ENCODE data around the gene CITED1.

DNA sequence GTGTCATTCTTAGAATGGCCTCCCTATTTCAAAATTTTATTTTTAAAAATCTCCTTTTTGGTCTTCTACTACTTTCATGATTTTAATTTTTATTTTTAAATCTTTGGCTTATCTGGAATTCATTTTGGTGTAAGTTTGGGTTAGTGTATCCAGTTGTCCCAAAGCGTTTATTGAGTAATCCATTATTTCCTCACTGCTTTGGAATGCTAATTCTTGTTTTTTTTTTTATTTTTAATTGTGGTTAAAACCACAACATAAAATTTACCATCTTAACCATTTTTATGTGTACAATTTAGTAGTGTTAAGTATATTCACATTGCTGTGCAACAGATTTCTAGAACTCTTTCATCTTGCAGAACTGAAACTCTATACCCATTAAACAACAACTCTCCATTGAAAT, 8.7 kb downstream of the CITED1 start:
- TF ChIP-seq EZH2phosphoT487 (IDR thresholded peaks at IDR 0.05; ENCODE audit: insufficient read depth, low read depth): 0 out of 2 replicates have a peak, but pooled peaks have one; percentile 44
- TF ChIP-seq EZH2 (IDR thresholded peaks at IDR 0.05; ENCODE audit: insufficient read depth, poor library complexity, severe bottlenecking): no peak
